OCI-LY1 (cell line): ENCODE measurements around the gene POLR2L.

Experiments used
- CTCF ChIP-seq: fragments of 200-600 bp; sonication (generic), shearing (Covaris generic); IDR thresholded peaks from 2 replicates; pipeline ENCODE4 v1.5.1; 2017; ENCODE audit warnings: mild to moderate bottlenecking, antibody characterized with exemption, low read length, moderate library complexity, mixed read lengths
- EZH2 ChIP-seq: fragments of 200-600 bp; sonication (generic), shearing (Covaris generic); IDR thresholded peaks from 2 replicates; pipeline ENCODE4 v1.8.0; 2017; ENCODE audit warnings: borderline replicate concordance, mixed run types, mild to moderate bottlenecking, antibody characterized with exemption, low read length, moderate library complexity, mixed read lengths

- no peak for TF ChIP-seq CTCF
- no peak for TF ChIP-seq EZH2
These were observed 2.6 kb upstream of the POLR2L start for GRCh38 chr11:844693-845644.
